Loucy (cell line): ENCODE data around the gene MUC6.

ENCODE experiments used
- H2AFZ ChIP-seq: fragments of 200-600 bp; sonication (generic); 2 replicates; pipeline ENCODE4 v1.6.0; 2016; ENCODE audit warnings: antibody characterized with exemption, mild to moderate bottlenecking, low read length, moderate library complexity
- H3F3A ChIP-seq: fragments of 200-600 bp; 2 replicates; pipeline ENCODE4 v1.6.0; 2016; ENCODE audit warnings: antibody characterized with exemption, low read depth, mild to moderate bottlenecking
- H3K27me3 ChIP-seq: fragments of 200-600 bp; sonication (generic); 2 replicates; pipeline ENCODE4 v1.6.1; 2014; ENCODE audit warnings: low read length, mild to moderate bottlenecking; ENCODE audit not compliant: insufficient read depth, poor library complexity, severe bottlenecking
- H3K36me3 ChIP-seq: fragments of 200-600 bp; sonication (generic); 2 replicates; pipeline ENCODE4 v1.6.1; 2016; ENCODE audit warnings: low read length; ENCODE audit not compliant: insufficient read depth
- H3K4me1 ChIP-seq: fragments of 200-600 bp; sonication (generic); 2 replicates; pipeline ENCODE4 v1.5.1; 2014; ENCODE audit warnings: low read length, mild to moderate bottlenecking; ENCODE audit not compliant: insufficient read depth, poor library complexity, severe bottlenecking
- H3K4me2 ChIP-seq: fragments of 200-600 bp; sonication (generic); 2 replicates; pipeline ENCODE4 v1.6.0; 2014; ENCODE audit warnings: antibody characterized with exemption, low read length, low read depth, mild to moderate bottlenecking; ENCODE audit not compliant: poor library complexity, severe bottlenecking
- H3K4me3 ChIP-seq: fragments of 200-600 bp; sonication (generic); 2 replicates; pipeline ENCODE4 v1.5.1; 2014; ENCODE audit warnings: low read length, mild to moderate bottlenecking, mixed read lengths; ENCODE audit not compliant: poor library complexity, severe bottlenecking
- H3K79me2 ChIP-seq: fragments of 200-600 bp; sonication (generic); 2 replicates; pipeline ENCODE4 v1.6.1; 2014; ENCODE audit warnings: low read length; ENCODE audit not compliant: insufficient read depth
- H3K9ac ChIP-seq: fragments of 200-600 bp; sonication (generic); 2 replicates; pipeline ENCODE4 v1.6.0; 2014; ENCODE audit warnings: mild to moderate bottlenecking, low read depth, low read length, moderate library complexity; ENCODE audit not compliant: poor library complexity, severe bottlenecking
- H3K9me2 ChIP-seq: fragments of 200-600 bp; sonication (generic); replicated peaks from 2 replicates; pipeline ENCODE4 v1.6.1; 2016; ENCODE audit warnings: low read depth, low read length, mixed read lengths
- H3K9me3 ChIP-seq: fragments of 200-600 bp; sonication (generic); 2 replicates; pipeline ENCODE4 v1.6.1; 2014; ENCODE audit warnings: mild to moderate bottlenecking, antibody characterized with exemption, low read length, low read depth; ENCODE audit not compliant: insufficient read depth
- H4K20me1 ChIP-seq: fragments of 200-600 bp; sonication (generic); 2 replicates; pipeline ENCODE4 v1.6.0; 2014; ENCODE audit warnings: antibody characterized with exemption, low read length, mild to moderate bottlenecking; ENCODE audit not compliant: insufficient read depth, poor library complexity, severe bottlenecking
- CTCF ChIP-seq: fragments of 200-600 bp; sonication (generic); conservative IDR thresholded peaks from 2 replicates; pipeline ENCODE4 v1.5.1; 2014; ENCODE audit warnings: mild to moderate bottlenecking, antibody characterized with exemption, low read length
- EZH2phosphoT487 ChIP-seq: fragments of 200-600 bp; IDR thresholded peaks from 2 replicates; pipeline ENCODE4 v1.6.1; 2018; ENCODE audit warnings: antibody characterized with exemption, mild to moderate bottlenecking, moderate library complexity, borderline replicate concordance

Gene MUC6

GRCh38 chr11:1075341-1075911, 38.9 kb upstream of the MUC6 start:
- TF ChIP-seq CTCF (no peak), EZH2phosphoT487 (no peak)
- Histone ChIP-seq H3K9me3 (no peaks in the 10 kb centered on the region; the same call in 1 of the 2 replicates), H3K36me3 (no peaks in the 10 kb centered on the region), H2AFZ (no peak overlapping the region), H3K9me2 (no peaks in the 10 kb centered on the region), H3K9ac (no peak overlapping the region), H3K79me2 (no peaks in the 10 kb centered on the region), H3K4me2 (no peak overlapping the region), H3K4me1 (no peaks in the 10 kb centered on the region), H3K4me3 (no peak overlapping the region), H3K27me3 (no peaks in the 10 kb centered on the region), H3F3A (no peaks in the 10 kb centered on the region), H4K20me1 (no peaks in the 10 kb centered on the region)

GRCh38 chr11:1074244-1075221, 38.0 kb upstream of the MUC6 start, which contains the start of gene MUC2:
MUC2 (plus strand) TSS chr11:1074874.
- Histone ChIP-seq H3K9me3 (no peaks in the 10 kb centered on the region; the same call in 1 of the 2 replicates), H4K20me1 (no peaks in the 10 kb centered on the region), H3K36me3 (no peaks in the 10 kb centered on the region), H3F3A (no peaks in the 10 kb centered on the region), H3K9me2 (no peaks in the 10 kb centered on the region), H3K27me3 (no peaks in the 10 kb centered on the region), H3K79me2 (no peaks in the 10 kb centered on the region), H3K9ac (no peak within 1 kb of the TSS), H3K4me2 (no peak within 1 kb of the TSS), H3K4me1 (no peaks in the 10 kb centered on the region), H3K4me3 (no peak within 1 kb of the TSS), H2AFZ (no peak within 1 kb of the TSS)
- TF ChIP-seq EZH2phosphoT487 (no peak), CTCF (no peak)

DNA sequence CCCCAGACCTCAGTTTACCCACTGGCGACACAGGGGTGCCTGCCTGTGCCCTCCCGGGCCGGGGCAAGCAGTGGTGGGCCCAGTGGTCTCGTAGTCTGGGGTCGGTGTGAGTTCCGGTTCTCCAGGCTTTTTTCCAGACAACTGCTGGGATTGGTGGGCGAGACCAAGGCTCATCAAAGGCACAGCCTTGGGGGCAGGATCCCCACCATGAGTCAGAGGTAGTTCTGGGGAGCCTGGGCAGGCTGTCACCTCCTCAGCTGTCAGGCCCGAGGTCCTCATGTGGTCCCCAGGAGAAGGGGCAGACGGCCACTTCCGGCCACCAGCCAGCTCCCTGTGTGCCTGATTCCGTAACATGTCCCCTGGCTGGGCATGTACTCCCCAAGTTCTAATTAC, 37.3 kb upstream of the MUC6 start:
- H3K4me3 ChIP-seq, result no peak overlapping the region
- H3K9me2 ChIP-seq, result no peaks in the 10 kb centered on the region
- H3K4me1 ChIP-seq, result no peaks in the 10 kb centered on the region
- no peaks in the 10 kb centered on the region; the same call in 1 of the 2 replicates for H3K9me3 ChIP-seq
- no peak overlapping the region for H3K4me2 ChIP-seq
- no peaks in the 10 kb centered on the region for H3K27me3 ChIP-seq
- H3K36me3 ChIP-seq, result no peaks in the 10 kb centered on the region
- H2AFZ ChIP-seq, result no peak overlapping the region
- no peaks in the 10 kb centered on the region for H4K20me1 ChIP-seq
- no peak for TF ChIP-seq CTCF
- TF ChIP-seq EZH2phosphoT487, result no peak
- no peaks in the 10 kb centered on the region for H3K79me2 ChIP-seq
- H3K9ac ChIP-seq, result no peak overlapping the region
- no peaks in the 10 kb centered on the region for H3F3A ChIP-seq
